Panc1 (cell line): ENCODE measurements around the gene ATXN7L2.

ENCODE experiments used
- CTCF ChIP-seq: fragments of 450-650 bp; IDR thresholded peaks from 2 replicates; pipeline ENCODE4 v1.5.1; 2017; ENCODE audit warnings: mild to moderate bottlenecking
- REST ChIP-seq, 2 experiments: IDR thresholded peaks; 2 replicates each; pipeline ENCODE4 v1.6.1; 2011 to 2012; ENCODE audit warnings: low read depth in 2 of 2, control low read depth in 1 of 2, low read length in 1 of 2, mild to moderate bottlenecking in 1 of 2, moderate library complexity in 1 of 2; ENCODE audit not compliant: insufficient read depth in 1 of 2
- SIN3A ChIP-seq: IDR thresholded peaks from 2 replicates; pipeline ENCODE4 v1.6.1; 2012; ENCODE audit warnings: low read depth, mild to moderate bottlenecking, low read length, moderate library complexity, borderline replicate concordance; ENCODE audit not compliant: insufficient read depth

- TF ChIP-seq CTCF (no peak), REST (IDR thresholded peaks at IDR 0.05; ENCODE audit: insufficient read depth in 1 of 2, low read depth in 2 of 2, low read length in 1 of 2) (no peak), SIN3A (no peak)
Measured at GRCh38 chr1:109434484-109434883, 49.2 kb upstream of the ATXN7L2 start.
